Lower leg skin (tissue), 4 donors: ENCODE results near the gene PSG5. TPM values are rescaled to one million over a fixed set of nuclear protein-coding genes. Genes with fewer than 3 reads are reported as not detected.
"Not testable (repeated sequence)": the region's sequence is repeated elsewhere in the genome, so short reads cannot be mapped to it uniquely, and the experiment has no call there.

Experiments used
- DNase-seq, 2 donors: peaks; one replicate each; pipeline ENCODE4 v3.0.0-alpha.2; 2019; ENCODE audit warnings: low spot score in 2 of 2
- H3K4me3 ChIP-seq: fragments of 200-600 bp; sonication (generic); 2 replicates; pipeline ENCODE4 v1.5.1; 2017; ENCODE audit warnings: mild to moderate bottlenecking, low read depth; ENCODE audit not compliant: poor library complexity, severe bottlenecking
- CTCF ChIP-seq, 3 donors: fragments of 450-650 bp; IDR thresholded peaks; one replicate each; pipeline ENCODE4 v1.5.1; 2016; ENCODE audit warnings: antibody characterized with exemption in 3 of 3, mild to moderate bottlenecking in 3 of 3, moderate library complexity in 2 of 3
- POLR2A ChIP-seq, 2 donors: fragments of 450-650 bp; IDR thresholded peaks; one replicate each; pipeline ENCODE4 v1.6.1; 2016 to 2017; ENCODE audit warnings: antibody characterized with exemption in 2 of 2, mild to moderate bottlenecking in 1 of 2, moderate library complexity in 1 of 2
- WGBS, 2 donors: methylation state at CpG; one replicate each; pipeline ENCODE4 v1.1.5; 2018; 5-methylcytosine and 5-hydroxymethylcytosine counted together
- intact Hi-C: fragments of 100-400 bp; cut with DNase I; formaldehyde crosslinking; loops from one replicate; pipeline ENCODE4 v1.15.0; 2023; ENCODE audit warnings: low total_unique reads
- total RNA-seq, 4 donors: library from RNA; depleted of rRNA; stranded (reverse); fragments of >200 nt; gene quantifications; one replicate each; pipeline ENCODE4 v1.1.0, GENCODE V29; 2016

Gene PSG5
- total RNA-seq, 4 donors from 2014 or later, result 1.5 to 11.2 (median 2.0) TPM

GRCh38 chr19:43207991-43208390, 21.7 kb upstream of the PSG5 start:
- 77% methylated on average over 4 of the region's 4 CpGs; no CpG with 5 or more reads in 1 of the 2 donors for WGBS, 2 donors
- no peak for DNase-seq
- no peak overlapping the region for H3K4me3 ChIP-seq
- TF ChIP-seq CTCF (IDR thresholded peaks at IDR 0.05) (no peak), POLR2A (IDR thresholded peaks at IDR 0.05) (no peak)
- intact Hi-C loops, result no loop called here

GRCh38 chr19:43207174-43207573, 20.8 kb upstream of the PSG5 start:
- intact Hi-C loops, result not testable (repeated sequence)

GRCh38 chr19:43205471-43206105, 19.3 kb upstream of the PSG5 start, which contains the start of gene PSG4:
Gene PSG4 (minus strand): TSS chr19:43205638. CDS start chr19:43205536, 102 bp downstream.
- H3K4me3 ChIP-seq, intact Hi-C loops: not testable (repeated sequence)
- 61% methylated on average over 9 of the region's 9 CpGs; no CpG with 5 or more reads in 1 of the 2 donors for WGBS, 2 donors
- DNase-seq, result peak in 1 of 2 donors; percentile 23

More at GRCh38 chr19:43207174-43207573, 20.8 kb upstream of the PSG5 start:
- not testable (repeated sequence) for H3K4me3 ChIP-seq, DNase-seq
- 45% methylated on average over 8 of the region's 8 CpGs; no CpG with 5 or more reads in 1 of the 2 donors for WGBS, 2 donors

GRCh38 chr19:43203611-43204010, 17.3 kb upstream of the PSG5 start:
- intact Hi-C loops, result not testable (repeated sequence)
- peak in 1 of 2 donors; percentile 64 for DNase-seq

GRCh38 chr19:43201891-43202290, 15.6 kb upstream of the PSG5 start:
- intact Hi-C loops, H3K4me3 ChIP-seq: not testable (repeated sequence)
- WGBS, 2 donors, result 18% methylated on average over 2 of the region's 2 CpGs; no CpG with 5 or more reads in 1 of the 2 donors
- DNase-seq, result peak in 1 of 2 donors; percentile 42

More at GRCh38 chr19:43203611-43204010, 17.3 kb upstream of the PSG5 start:
- not testable (repeated sequence) for H3K4me3 ChIP-seq
- 83% methylated on average over 7 of the region's 7 CpGs; no CpG with 5 or more reads in 1 of the 2 donors for WGBS, 2 donors

GRCh38 chr19:43201337-43201801, 15.0 kb upstream of the PSG5 start:
- DNase-seq, result peak in 1 of 2 donors; percentile 57
- intact Hi-C loops, result not testable (repeated sequence)

GRCh38 chr19:43198686-43199419, 12.5 kb upstream of the PSG5 start:
- 85% methylated on average over 5 of the region's 5 CpGs; no CpG with 5 or more reads in 1 of the 2 donors for WGBS, 2 donors
- intact Hi-C loops, H3K4me3 ChIP-seq: not testable (repeated sequence)
- peak in 1 of 2 donors; percentile 34 for DNase-seq

More at GRCh38 chr19:43201337-43201801, 15.0 kb upstream of the PSG5 start:
- not testable (repeated sequence) for H3K4me3 ChIP-seq
- 42% methylated on average over 7 of the region's 7 CpGs; no CpG with 5 or more reads in 1 of the 2 donors for WGBS, 2 donors

- H3K4me3 ChIP-seq, intact Hi-C loops: not testable (repeated sequence)
- WGBS, 2 donors, result 96% methylated on average over 4 of the region's 7 CpGs; no CpG with 5 or more reads in 1 of the 2 donors
- DNase-seq, result peak in 1 of 2 donors; percentile 56
Observed at GRCh38 chr19:43197666-43198397, 11.5 kb upstream of the PSG5 start.

- intact Hi-C loops, H3K4me3 ChIP-seq, DNase-seq: not testable (repeated sequence)
- WGBS, 2 donors, result 79 to 85% methylated on average over 7 of the region's 7 CpGs
Observed at GRCh38 chr19:43194397-43194796, 8.1 kb upstream of the PSG5 start.

GRCh38 chr19:43192381-43193155, 6.2 kb upstream of the PSG5 start:
- H3K4me3 ChIP-seq, intact Hi-C loops, DNase-seq: not testable (repeated sequence)
- 55 to 58% methylated on average over 4 of the region's 4 CpGs for WGBS, 2 donors

GRCh38 chr19:43188092-43188491, 1.8 kb upstream of the PSG5 start:
- H3K4me3 ChIP-seq, DNase-seq, intact Hi-C loops: not testable (repeated sequence)
- 63% methylated on average over 9 of the region's 9 CpGs for WGBS, 2 donors

- WGBS, 2 donors, result 36 to 38% methylated on average over 4 of the region's 4 CpGs
- DNase-seq, H3K4me3 ChIP-seq, intact Hi-C loops: not testable (repeated sequence)
Observed at GRCh38 chr19:43181869-43182771, 4.2 kb downstream of the PSG5 start.
